ENCODE measurements around the gene CHI3L1. TPM values are rescaled to one million over a fixed set of nuclear protein-coding genes. Genes with fewer than 3 reads are reported as not detected.

Gene CHI3L1
- 1.7 and 2.9 TPM in 2 replicates for total RNA-seq

GRCh38 chr1:203186446-203187303 is at the start of gene CHI3L1:
Gene CHI3L1 (minus strand): TSS chr1:203186704. CDS start chr1:203186623, 81 bp downstream.

GRCh38 chr1:203229471-203230135 is 43.1 kb upstream of the CHI3L1 start, which contains the start of gene CHIT1:
Gene CHIT1 (minus strand): TSS chr1:203229673. CDS start chr1:203229636, 37 bp downstream.

GRCh38 chr1:203175237-203175826 is 11.2 kb downstream of the CHI3L1 start, which contains the start of gene MYBPH:
Gene MYBPH (minus strand): TSS chr1:203175826. CDS start chr1:203175755, 71 bp downstream.

Other genes starting within 250 kb of the CHI3L1 start
- 84.2 and 110 TPM in 2 replicates for gene ADIPOR1, start 228.4 kb downstream of the CHI3L1 start, total RNA-seq
- 22.8 and 25.1 TPM in 2 replicates for gene CYB5R1, start 219.4 kb downstream of the CHI3L1 start, total RNA-seq
- gene TMEM183A, start 179.3 kb downstream of the CHI3L1 start, total RNA-seq: 122 and 126 TPM in 2 replicates
- 0.29 and 1.5 TPM in 2 replicates for gene PPFIA4, start 160.2 kb downstream of the CHI3L1 start, total RNA-seq
- gene MYOG, start 100.7 kb downstream of the CHI3L1 start, total RNA-seq: not detected in 2 replicates
- gene ADORA1, start 59.0 kb downstream of the CHI3L1 start, total RNA-seq: under 0.01 TPM in 1 of 2 replicates, not detected in the other
- not detected in 2 replicates for gene MYBPH, start 10.9 kb downstream of the CHI3L1 start, total RNA-seq
- gene CHIT1, start 43.0 kb upstream of the CHI3L1 start, total RNA-seq: not detected in 2 replicates
- gene BTG2, start 118.8 kb upstream of the CHI3L1 start, total RNA-seq: 54.6 and 55.2 TPM in 2 replicates
- 0.22 and 0.27 TPM in 2 replicates for gene FMOD, start 164.4 kb upstream of the CHI3L1 start, total RNA-seq